GM21786 (cell line): Measurements from ENCODE around the gene ZDHHC14.
"Not testable (repeated sequence)": the region's sequence is repeated elsewhere in the genome, so short reads cannot be mapped to it uniquely, and the experiment has no call there.

Experiments
- ATAC-seq: cut with Tn5 transposase; IDR thresholded peaks from one replicate; pipeline ENCODE4 v1.9.1; 2021; ENCODE audit not compliant: unreplicated experiment

Gene ZDHHC14

DNA sequence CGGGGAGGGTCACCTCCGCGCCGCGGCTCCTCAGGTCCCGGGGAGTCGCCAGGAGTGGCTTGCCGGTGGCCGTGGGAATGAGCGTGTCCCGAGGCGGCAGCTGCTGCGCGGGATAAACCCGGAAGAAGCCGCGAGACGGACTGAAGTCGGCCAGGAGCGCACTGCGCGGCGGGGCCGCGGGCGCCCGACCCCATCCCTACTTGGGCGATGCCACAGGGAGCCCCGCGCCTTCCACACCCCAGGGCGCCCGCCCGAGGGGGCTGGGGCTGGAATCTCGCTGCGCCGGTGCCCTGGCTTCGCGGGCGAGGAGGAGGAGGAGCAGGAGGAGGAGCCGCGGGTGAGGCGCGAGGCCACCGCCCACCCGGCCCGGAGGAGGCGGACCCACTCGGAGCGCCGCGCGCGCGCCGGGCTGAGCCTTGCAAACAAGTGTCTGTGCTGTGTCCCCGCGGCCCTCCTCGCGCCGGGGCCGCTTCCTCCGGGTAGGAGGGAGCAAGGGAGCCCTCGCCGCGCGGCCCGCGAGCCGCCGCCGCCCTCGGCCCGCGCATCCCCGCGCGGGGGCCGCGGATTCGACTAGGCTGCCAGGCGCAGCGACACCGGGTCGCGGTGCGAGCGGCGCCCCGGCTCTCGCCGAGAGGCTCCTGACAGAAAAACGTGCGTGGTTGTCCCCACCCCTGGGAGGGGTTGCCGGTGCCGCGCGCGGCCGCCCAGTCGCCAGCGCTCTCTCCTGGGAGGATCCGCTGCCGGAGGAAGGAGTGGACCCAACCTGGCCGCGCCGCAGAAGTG is at the start of gene ZDHHC14:
Gene ZDHHC14, plus strand, starts transcription at position 412 of the 783 bp plus-strand sequence.
- ATAC-seq = peak; percentile 71

- no peak for ATAC-seq
Measured at GRCh38 chr6:157332813-157333212, 48.2 kb upstream of the ZDHHC14 start.

DNA sequence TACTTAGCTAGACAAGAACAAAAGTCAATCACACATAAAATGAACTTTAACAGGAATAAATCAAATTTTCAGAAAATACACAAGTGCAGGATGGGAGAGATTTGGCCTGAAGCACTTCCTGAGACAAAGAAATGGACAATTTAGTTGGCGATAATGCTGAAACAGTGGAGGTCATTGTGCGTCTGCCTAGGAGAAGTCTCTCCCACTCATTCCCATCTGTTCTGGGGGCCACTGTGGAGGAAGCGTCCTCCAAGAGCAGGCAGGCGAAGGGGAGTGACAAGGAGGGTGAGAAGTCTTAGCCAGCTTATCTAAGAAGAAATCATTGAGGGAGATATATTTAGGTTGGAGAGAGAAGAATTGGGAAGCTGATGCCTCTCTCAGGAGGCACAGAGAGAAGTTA is 47.5 kb upstream of the ZDHHC14 start:
- ATAC-seq = no peak

GRCh38 chr6:157333956-157334355 is 47.0 kb upstream of the ZDHHC14 start:
- no peak for ATAC-seq

- no peak for ATAC-seq
Measured at GRCh38 chr6:157335829-157336228, 45.2 kb upstream of the ZDHHC14 start.

- ATAC-seq = not testable (repeated sequence)
Measured at GRCh38 chr6:157337276-157337675, 43.7 kb upstream of the ZDHHC14 start.

DNA sequence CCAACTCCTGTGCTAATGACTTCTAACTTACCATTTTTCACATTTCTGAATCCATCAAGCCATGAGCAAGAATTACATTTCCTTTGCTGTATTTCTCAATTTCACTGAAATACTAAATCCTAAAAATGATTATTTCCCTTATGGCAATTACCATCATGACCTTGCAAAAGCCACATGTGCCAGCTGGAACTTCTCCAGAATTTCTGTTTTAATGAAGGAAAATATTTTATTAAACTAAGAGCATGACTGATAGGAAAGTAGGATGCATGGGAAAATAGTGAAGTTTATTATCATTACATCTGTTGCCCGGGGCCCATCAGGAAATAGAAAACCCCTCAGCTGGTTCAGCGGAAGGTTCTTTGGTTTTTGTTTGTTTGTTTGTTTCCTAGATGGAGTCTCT is 43.2 kb upstream of the ZDHHC14 start:
- ATAC-seq = no peak

- ATAC-seq = no peak
Measured at GRCh38 chr6:157339432-157339831, 41.6 kb upstream of the ZDHHC14 start.

DNA sequence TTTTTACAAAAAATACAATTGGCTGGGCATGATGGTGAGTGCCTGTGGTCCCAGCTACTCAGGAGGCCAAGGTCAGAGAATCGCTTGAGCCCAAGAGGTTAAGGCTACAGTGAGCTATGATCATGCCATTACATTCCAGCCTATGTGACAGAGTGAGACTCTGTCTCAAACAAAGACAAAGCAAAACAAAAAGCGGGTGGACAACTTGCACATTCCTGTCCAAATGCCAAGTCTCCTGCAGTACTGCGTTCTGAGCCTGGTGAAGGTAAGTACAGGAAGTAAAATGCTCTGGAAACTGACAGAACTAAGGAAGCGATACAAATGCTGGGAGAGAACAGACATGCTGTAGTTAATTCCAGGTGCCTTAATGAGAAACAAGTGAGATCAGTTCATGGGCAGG is 37.3 kb upstream of the ZDHHC14 start:
- no peak for ATAC-seq

GRCh38 chr6:157346373-157346772 is 34.6 kb upstream of the ZDHHC14 start:
- ATAC-seq = no peak

DNA sequence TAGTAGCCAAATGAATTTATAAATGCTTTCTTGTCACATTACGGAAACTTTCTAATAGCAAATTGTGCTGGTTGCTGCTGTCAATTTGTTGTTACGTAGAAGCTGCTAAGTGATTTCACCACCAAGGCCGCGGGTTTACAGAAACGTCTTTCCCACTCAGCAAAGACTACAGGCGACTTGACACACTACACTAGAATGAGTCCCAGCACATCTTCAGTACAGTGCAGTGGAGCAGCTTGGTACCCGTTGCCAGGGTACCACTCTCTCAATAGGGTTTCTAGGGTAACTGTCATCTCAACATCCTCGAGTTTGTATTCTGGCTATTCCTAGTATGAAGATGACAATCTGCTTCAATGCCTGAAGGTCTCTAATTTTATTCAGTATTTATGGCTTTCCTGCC is 22.7 kb upstream of the ZDHHC14 start:
- ATAC-seq = no peak

DNA sequence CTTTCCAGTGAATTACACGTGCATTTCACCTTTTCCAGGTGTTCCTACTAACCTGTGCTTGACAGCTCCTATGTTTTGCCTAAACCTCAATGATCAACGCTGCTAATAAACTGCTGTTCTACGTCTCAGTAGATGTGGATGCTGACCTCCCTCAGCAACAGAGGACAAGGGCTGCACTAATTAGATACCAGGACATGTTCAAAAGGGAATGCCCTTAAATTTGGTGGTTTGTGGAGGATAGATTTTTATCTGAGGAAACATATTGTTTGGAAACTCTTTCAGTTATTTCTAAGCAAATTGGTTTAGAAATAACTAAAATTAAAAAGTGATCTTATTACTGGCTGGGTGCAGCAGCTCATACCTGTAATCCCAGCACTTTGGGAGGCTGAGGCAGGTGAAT is 19.1 kb upstream of the ZDHHC14 start:
- no peak for ATAC-seq

DNA sequence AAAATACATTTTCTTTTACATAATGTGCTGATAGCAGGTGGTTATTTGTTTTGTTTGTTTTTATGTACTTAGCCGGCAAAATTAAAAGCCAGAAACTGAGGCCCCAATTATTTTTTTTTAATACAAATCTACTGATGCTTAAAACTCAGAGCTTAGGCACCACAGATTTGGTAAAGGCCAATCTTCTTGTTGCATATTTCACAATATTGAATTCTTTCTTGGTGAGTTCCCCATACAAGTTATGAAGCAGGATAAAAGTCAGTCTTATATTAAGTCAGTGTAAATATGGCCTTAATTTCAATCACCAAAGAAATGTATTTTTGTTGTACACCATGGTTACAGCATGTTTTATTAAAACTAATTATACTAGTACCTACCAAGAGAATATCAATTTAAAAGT is 16.3 kb upstream of the ZDHHC14 start:
- ATAC-seq = no peak

GRCh38 chr6:157366648-157367047 is 14.3 kb upstream of the ZDHHC14 start:
- ATAC-seq = no peak

DNA sequence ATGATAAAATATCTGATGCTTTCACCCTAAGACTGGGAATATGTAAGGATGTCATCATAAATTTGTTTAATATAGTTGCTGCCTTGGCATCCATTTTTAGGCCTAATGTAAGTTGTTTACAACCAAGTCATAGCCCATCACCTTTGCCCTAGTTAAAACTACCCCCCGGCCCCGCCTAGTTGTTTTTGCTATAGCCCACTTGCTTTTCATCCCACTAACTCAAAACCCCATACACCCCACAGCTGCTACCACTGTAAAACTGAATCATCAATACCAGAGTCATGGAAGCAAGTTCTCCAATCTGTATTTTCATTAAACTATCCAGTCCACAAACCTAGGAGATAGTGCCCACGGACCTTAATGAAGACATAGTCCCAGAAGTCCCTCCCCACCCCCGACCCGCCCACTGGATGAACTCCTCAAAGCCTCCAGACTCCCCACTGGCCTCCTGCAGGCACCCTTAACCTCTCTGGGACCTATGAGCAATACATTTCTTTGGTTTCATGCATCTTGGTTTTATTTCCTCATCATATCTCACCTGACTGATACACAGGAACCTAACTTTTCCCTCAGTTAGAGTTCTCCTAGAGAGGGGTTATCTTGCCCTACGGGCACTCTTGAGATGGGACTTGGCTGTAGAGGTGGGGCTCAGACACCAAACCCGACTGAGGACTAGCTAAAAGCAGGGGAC is 12.5 kb upstream of the ZDHHC14 start:
- no peak for ATAC-seq

DNA sequence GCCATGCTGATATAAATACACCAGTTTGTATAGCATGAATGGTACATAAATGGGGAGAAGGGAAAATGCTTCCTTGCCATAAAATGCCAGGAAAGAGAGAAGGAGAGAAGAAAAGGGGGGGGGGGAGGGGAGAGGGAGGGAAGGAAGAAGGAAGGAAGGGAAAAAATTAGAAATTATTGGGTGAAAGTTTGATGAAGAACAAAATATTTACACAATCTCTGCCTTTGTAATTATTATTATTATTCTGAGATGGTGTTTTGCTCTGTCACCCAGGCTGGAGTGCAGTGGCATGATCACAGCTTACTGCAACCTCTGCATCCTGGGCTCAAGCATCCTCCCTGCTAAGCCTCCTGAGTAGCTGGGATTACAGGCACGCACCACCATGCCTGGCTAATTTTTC is 10.2 kb upstream of the ZDHHC14 start:
- ATAC-seq = no peak

GRCh38 chr6:157372501-157373280 is 8.3 kb upstream of the ZDHHC14 start:
- no peak for ATAC-seq

DNA sequence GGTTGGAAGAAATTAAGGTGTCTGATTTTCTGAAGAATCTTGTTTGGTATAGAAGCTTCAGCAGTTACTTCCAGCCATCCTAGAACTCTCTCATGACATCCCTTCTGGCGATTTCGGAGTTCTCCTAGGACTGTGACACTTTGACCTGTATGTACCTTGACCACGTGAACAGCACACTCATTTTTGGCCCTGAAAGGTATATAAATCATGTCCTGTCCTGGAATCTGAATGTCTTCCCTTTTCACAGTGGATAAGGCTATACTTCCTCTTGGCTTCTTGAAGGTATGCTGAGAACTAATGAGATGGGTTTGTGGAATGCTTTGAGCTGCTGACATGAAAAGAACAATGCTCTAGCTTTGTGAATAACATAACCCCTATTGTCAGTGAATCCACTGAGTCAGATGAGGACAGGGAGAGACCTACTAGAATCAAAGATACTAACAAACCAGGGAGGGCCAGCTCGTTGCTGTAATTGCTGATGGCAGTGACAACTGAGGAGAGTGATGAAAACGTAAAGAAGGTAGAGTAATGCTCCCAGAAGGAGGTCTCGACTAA is 6.0 kb upstream of the ZDHHC14 start:
- ATAC-seq = no peak

DNA sequence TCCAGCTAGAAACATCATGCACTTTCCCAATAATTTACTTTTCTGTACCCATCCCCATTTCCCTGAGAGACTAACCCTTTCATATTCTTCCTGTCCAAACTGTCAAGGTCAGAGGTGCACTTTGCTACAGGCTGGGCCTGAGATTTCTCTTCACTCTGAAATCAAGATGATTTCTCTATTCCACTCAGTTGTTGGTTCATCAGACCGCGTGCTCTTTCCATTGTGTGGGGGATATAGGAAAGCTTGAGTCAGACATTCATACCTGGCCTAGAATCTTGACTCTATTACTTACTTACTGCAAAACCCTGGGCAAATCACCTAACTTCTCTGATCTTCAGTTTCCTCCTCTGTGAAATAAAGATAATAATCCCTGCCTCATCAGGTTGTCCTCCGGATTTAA is 4.7 kb upstream of the ZDHHC14 start:
- ATAC-seq = no peak

DNA sequence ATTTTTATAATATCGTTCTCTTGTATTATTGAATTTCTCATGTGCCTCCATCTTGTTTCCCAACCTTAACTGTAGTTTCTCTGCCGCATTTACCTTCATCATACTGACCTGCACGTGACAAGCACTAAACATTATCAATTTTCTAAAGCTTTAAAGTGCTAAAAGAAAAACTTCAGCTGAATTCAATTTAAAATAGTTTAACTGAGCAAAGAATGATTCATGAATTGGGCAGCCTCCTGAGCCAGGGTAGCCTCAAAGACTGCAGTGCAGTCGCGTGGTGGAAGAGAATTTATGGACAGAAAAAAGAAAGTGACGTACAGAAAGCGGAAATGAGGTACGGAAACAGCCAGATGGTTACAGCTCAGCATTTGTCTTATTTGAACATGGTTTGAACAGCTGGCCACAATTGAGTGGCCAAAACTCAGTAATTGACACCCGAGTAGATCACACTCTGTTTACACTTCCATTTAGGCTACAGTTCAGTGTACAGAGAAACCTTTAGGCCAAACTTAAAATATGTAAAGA is 4.2 kb upstream of the ZDHHC14 start:
- no peak for ATAC-seq
